Right atrium auricular region (tissue), 2 donors: Measurements from ENCODE around the gene EMILIN1. TPM values are rescaled to one million over a fixed set of nuclear protein-coding genes. Genes with fewer than 3 reads are reported as not detected.

Source experiments
- DNase-seq: peaks from one replicate; pipeline ENCODE4 v3.0.0-alpha.2; 2019; ENCODE audit warnings: low spot score
- H3K27ac ChIP-seq, 2 donors: fragments of 200-600 bp; sonication (generic); 1 replicate in 1 of 2; 2 replicates in 1 of 2; pipeline ENCODE4 v1.5.1; 2016 to 2019
- H3K27me3 ChIP-seq, 2 donors: fragments of 200-600 bp; sonication (generic); one replicate each; pipeline versions ENCODE4 v1.5.1 to v1.6.0; 2017 to 2019
- H3K36me3 ChIP-seq: fragments of 200-600 bp; sonication (generic); one replicate; pipeline ENCODE4 v1.5.1; 2016
- H3K4me1 ChIP-seq, 2 donors: fragments of 200-600 bp; sonication (generic); one replicate each; pipeline versions ENCODE4 v1.5.1 to v1.6.0; 2017 to 2019
- H3K4me3 ChIP-seq, 2 donors: fragments of 200-600 bp; sonication (generic); 1 replicate in 1 of 2; 2 replicates in 1 of 2; pipeline ENCODE4 v1.5.1; 2017 to 2019; ENCODE audit warnings: mild to moderate bottlenecking in 1 of 2, moderate library complexity in 1 of 2
- H3K9me3 ChIP-seq, 2 donors: fragments of 200-600 bp; sonication (generic); one replicate each; pipeline ENCODE4 v1.5.1; 2019
- total RNA-seq, 2 donors: library from RNA; depleted of rRNA; stranded (reverse); fragments of >200 nt; gene quantifications; one replicate each; pipeline ENCODE4 v1.1.0, GENCODE V29; 2016
- TF ChIP-seq, protein P1 (sequence below), 2 donors: fragments of 200-600 bp; sonication (generic); IDR thresholded peaks; one replicate each; pipeline ENCODE4 v1.5.1; 2019; ENCODE audit warnings: antibody characterized with exemption in 2 of 2

Gene EMILIN1
- total RNA-seq, 2 donors from 2014 or later, result 22.3 to 36.7 TPM

DNA sequence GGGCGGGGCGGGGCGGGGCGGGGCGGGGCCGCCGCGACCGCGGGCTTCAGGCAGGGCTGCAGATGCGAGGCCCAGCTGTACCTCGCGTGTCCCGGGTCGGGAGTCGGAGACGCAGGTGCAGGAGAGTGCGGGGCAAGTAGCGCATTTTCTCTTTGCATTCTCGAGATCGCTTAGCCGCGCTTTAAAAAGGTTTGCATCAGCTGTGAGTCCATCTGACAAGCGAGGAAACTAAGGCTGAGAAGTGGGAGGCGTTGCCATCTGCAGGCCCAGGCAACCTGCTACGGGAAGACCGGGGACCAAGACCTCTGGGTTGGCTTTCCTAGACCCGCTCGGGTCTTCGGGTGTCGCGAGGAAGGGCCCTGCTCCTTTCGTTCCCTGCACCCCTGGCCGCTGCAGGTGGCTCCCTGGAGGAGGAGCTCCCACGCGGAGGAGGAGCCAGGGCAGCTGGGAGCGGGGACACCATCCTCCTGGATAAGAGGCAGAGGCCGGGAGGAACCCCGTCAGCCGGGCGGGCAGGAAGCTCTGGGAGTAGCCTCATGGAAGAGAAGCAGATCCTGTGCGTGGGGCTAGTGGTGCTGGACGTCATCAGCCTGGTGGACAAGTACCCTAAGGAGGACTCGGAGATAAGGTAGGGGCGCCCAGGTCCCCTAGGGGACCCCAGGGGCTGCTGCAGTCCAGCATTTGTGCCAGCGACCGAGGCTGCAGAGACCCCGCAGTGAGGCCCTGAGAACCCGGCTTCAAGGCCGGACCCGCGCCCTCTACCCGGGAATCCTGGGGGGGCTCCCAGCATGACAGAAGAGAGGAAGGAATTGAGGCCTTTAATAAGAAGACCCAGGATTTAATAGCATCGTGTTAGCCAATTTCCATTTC, 8.5 kb downstream of the EMILIN1 start, which contains the start of gene KHK:
Gene KHK (plus strand): TSS at position 49 of the 870 bp plus-strand sequence. CDS start 488 bp downstream, at position 537.
- Histone ChIP-seq H3K27ac (peak within 1 kb of the TSS; percentile 93 to 98), H3K4me1 (peaks cover 0 to 30% of the 10 kb centered on the region in 2 donors), H3K9me3 (no peaks in the 10 kb centered on the region), H3K4me3 (peak within 1 kb of the TSS; percentile 54 to 74), H3K36me3 (no peaks in the 10 kb centered on the region), H3K27me3 (no peaks in the 10 kb centered on the region)
- TF ChIP-seq, protein P1, sequence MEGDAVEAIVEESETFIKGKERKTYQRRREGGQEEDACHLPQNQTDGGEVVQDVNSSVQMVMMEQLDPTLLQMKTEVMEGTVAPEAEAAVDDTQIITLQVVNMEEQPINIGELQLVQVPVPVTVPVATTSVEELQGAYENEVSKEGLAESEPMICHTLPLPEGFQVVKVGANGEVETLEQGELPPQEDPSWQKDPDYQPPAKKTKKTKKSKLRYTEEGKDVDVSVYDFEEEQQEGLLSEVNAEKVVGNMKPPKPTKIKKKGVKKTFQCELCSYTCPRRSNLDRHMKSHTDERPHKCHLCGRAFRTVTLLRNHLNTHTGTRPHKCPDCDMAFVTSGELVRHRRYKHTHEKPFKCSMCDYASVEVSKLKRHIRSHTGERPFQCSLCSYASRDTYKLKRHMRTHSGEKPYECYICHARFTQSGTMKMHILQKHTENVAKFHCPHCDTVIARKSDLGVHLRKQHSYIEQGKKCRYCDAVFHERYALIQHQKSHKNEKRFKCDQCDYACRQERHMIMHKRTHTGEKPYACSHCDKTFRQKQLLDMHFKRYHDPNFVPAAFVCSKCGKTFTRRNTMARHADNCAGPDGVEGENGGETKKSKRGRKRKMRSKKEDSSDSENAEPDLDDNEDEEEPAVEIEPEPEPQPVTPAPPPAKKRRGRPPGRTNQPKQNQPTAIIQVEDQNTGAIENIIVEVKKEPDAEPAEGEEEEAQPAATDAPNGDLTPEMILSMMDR (IDR thresholded peaks at IDR 0.05), result no peak
- DNase-seq, result peak; percentile 74

GRCh38 chr2:27087823-27088410, 9.5 kb downstream of the EMILIN1 start:
- TF ChIP-seq, protein P1 (IDR thresholded peaks at IDR 0.05), result no peak
- DNase-seq, result no peak

GRCh38 chr2:27088634-27089033, 10.2 kb downstream of the EMILIN1 start:
- no peaks in the 10 kb centered on the region for H3K9me3 ChIP-seq
- no peaks in the 10 kb centered on the region for H3K36me3 ChIP-seq
- H3K4me3 ChIP-seq, result no peak overlapping the region
- H3K4me1 ChIP-seq, result peaks cover 0 to 20% of the 10 kb centered on the region in 2 donors
- H3K27me3 ChIP-seq, result no peaks in the 10 kb centered on the region
- TF ChIP-seq, protein P1 (IDR thresholded peaks at IDR 0.05), result no peak
- H3K27ac ChIP-seq, result no peak overlapping the region
- DNase-seq, result no peak

More at GRCh38 chr2:27087823-27088410, 9.5 kb downstream of the EMILIN1 start:
- no peak overlapping the region for H3K27ac ChIP-seq
- no peaks in the 10 kb centered on the region for H3K36me3 ChIP-seq
- peaks cover 0 to 20% of the 10 kb centered on the region in 2 donors for H3K4me1 ChIP-seq
- H3K9me3 ChIP-seq, result no peaks in the 10 kb centered on the region
- H3K4me3 ChIP-seq, result no peak overlapping the region
- H3K27me3 ChIP-seq, result no peaks in the 10 kb centered on the region

DNA sequence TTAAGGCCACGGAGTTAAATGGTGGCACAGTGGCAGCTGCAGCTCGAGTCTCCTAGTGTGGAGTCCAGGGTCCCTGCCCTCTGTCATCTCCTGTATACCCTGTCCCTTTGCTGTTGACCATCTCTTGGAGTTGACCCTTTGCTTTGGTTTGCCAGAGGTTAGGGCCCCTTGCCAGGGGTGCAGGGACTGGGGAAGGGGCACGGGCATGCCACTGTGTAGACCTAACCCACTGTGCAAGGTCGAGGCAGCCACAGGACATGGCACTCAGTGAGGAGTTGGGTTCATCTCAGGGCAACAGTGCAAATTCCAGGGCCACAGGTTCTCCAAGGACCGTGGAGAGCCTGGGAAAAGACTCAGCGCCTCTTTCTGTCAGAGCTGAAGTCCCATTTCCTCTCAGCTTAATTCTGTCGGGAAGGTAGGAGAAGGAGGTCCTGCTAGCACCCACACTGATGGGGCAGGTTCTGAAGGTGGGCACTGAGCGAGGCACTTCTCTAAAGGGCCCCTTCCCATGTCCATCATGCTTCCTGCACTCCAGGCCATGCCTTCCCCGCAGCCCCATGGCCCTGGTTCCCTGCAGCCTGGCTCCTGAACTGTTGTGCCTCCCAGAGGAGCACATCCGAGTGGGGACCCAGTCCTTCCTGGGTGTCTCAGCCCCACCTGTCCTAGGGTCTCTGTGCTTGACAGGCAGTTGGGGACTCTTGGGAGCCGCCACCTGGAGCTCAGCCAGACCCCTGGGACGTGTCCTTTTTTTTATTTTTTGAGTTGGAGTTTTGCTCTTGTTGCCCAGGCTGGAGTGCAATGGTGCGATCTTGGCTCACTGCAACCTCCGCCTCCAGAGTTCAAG, 10.9 kb downstream of the EMILIN1 start:
- no peaks in the 10 kb centered on the region for H3K36me3 ChIP-seq
- TF ChIP-seq, protein P1 (IDR thresholded peaks at IDR 0.05), result no peak
- H3K27ac ChIP-seq, result no peak overlapping the region
- H3K27me3 ChIP-seq, result no peaks in the 10 kb centered on the region
- no peaks in the 10 kb centered on the region for H3K9me3 ChIP-seq
- H3K4me3 ChIP-seq, result no peak overlapping the region
- H3K4me1 ChIP-seq, result peaks cover 0 to 20% of the 10 kb centered on the region in 2 donors
- DNase-seq, result no peak
